Daoy (cell line): ENCODE measurements around the gene CA4. TPM values are rescaled to one million over a fixed set of nuclear protein-coding genes. Genes with fewer than 3 reads are reported as not detected.

Source experiments
- DNase-seq: peaks from one replicate; pipeline ENCODE4 v3.0.0-alpha.2; 2015; ENCODE audit warnings: low read depth
- total RNA-seq: library from RNA; depleted of rRNA; stranded (reverse); fragments of >200 nt; shearing (Covaris generic); gene quantifications from 2 replicates; pipeline ENCODE4 v1.2.3, GENCODE V29; 2014

The CA4 gene
- total RNA-seq, 1 experiment from 2014 or later = not detected

DNA sequence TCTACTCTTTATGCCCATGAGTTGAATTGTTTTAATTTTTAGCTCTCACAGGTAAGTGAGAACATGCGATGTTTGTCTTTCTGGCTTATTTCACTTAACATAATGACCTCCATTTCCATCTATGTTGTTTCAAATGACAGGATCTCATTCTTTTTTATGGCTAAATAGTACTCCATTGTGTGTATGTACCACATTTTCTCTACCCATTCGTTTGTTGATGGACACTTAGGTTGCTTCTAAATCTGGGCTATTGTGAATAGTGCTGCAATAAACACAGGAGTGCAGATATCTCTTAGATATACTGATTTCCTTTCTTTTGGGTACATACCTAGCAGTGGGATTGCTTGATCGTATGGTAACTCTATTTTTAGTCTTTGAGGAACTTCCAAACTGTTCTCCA is 19.3 kb upstream of the CA4 start:
- no peak for DNase-seq

DNA sequence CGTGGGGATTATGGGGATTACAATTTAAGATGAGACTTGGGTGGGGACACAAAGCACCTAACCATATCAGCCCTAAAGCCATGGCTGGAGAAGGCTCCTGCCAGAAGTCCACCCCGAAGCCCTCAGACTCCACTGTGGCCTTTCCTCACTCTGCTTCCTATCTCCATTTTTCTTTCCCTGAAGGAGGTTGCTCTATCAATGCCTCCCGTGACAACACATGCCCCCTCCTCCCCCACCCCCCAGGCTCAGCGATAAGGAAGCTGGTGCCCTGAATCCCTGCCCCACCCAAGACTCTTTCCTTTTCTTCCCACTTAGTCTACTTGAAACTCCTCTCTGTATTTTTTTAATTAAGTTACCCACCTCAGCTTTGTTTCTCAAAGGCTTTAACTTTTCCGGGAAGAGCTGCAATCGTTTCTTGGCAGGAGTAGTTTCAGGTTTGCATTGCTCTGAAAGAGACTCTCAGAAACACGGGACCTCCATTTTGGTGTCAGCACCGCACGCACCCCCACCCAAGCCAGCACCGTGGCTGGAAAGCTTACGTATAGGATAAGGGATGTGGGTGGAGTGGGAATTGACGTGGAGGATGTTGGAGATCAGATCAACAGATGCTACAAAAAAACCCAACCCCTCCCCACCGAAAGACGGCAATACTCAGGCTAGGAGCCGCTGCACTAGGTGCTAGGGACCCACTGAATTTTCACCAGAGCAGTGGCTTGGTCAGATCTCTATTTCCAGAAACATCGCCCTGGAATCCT is 15.2 kb upstream of the CA4 start:
- no peak for DNase-seq

DNA sequence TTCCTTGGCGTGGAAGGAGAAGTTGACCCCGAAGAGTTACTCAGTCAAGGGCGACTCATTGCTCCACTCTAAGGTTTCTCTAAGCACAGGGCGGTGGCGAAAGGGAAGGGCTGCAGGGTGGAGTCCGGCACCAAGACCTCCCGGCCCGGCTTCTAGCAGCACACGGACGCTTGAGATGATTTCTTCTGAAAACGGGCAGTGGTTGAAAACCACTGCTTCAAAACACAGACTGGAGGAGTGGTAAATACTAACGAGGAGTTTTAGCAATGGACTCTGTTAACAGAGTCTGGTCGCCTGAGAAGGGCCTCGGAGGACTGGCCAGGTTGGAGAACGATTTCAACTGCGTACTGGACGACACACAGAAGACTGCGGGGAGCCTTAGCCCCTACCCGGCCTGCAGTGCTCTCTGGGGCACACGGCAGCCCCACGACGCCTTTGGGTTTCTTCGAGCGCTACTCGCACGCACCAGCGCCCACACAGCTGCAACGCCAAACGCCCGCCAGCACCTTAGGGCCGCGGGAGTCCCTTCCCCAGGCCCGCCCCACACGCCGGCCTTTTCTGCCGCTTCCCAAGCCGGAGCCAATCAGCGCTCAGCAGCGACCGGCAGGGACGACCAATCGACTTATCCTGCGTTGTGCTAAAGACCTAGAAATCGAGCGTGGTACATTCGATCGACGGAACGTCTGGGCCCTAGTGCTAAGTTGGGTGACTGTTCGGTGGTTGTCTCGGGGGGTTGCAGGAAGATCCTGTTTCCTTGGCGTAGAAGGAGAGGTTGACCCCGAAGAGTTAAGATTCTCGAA is 14.4 kb upstream of the CA4 start:
- peak; percentile 91 for DNase-seq

DNA sequence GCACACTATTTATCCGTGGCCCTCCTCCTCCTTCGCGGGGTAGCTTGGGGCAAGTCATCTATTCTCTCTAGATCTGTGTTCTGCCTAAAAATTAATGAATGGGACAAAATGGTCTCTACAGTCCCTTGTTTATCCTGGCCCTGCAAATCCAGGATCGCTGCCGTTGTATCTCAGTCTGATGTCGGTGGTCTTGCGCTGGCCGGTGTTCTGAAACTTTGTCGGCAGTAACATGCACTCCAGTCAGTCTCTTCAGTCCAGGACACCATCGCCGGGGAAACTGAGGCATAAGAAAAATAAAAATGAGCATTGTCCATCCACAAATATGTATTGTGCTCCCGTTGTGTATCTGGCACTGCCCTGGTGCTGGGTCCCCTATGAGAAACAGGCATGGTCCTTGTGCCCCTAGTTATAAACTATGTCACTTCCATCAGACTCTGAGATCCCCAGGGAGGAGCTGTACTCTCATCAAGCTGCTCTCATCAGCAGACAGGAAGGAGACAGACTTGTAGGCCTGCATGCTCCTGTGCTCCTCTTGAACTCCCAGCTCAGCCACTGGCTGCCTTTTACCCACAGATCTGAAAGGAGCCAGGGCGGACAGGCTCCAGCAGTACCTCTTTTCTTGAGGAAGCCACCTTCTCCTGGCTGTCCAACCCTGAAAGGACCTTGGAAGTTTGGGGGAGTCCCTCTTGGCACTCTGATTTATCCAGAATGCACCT is 13.7 kb upstream of the CA4 start:
- DNase-seq = no peak

DNA sequence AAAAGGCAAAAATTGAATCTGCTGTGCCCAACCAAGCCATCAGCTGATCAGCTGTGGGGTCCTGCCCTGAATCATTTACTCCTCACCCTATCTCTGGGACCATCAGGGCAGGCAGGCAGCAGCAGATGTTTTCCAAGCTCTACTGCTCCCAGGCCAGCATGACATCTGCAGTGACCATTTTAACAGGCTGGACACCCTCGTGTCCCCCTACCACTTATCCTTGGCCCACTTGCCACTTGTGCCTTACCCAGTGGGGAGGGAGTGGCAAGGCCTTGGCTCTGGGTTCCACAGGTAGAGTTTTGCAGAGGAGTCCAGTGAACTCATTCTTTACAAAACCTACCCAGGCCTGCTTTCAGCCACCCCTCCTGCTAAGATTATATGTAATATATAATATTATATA is 12.0 kb upstream of the CA4 start:
- DNase-seq = no peak

DNA sequence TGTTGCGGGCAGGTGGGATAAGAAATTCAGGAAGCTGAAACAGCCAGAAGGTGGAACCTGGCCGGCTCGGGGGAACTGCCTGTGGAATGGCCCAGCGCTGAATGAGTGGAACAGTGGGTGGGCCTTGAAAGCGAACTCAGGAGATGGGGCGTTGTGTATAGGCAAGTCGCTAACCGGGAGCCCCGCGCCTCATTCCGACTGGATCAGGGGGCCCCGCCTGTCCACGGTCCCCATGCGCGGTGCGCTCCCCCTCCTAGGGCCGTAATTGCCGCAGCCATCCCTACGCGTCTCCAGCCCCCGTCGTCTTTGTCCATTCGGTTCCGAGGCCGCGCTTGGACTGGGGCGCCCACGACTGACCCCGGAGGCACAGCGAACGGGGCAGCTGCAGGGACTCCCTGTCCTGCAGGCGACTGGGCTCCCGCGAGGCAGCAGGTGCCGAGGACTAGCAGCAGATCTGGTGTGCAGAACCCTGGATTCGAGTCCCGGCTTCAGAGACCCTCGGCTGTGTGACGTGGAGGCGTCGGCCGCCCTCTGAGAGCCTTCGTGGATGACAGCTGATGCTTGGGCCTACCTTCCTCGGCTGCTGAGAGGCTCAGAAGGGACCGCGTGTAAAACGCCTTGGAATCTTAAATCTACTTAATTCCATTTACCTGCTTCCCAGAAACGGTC is 10.9 kb upstream of the CA4 start:
- DNase-seq = no peak

DNA sequence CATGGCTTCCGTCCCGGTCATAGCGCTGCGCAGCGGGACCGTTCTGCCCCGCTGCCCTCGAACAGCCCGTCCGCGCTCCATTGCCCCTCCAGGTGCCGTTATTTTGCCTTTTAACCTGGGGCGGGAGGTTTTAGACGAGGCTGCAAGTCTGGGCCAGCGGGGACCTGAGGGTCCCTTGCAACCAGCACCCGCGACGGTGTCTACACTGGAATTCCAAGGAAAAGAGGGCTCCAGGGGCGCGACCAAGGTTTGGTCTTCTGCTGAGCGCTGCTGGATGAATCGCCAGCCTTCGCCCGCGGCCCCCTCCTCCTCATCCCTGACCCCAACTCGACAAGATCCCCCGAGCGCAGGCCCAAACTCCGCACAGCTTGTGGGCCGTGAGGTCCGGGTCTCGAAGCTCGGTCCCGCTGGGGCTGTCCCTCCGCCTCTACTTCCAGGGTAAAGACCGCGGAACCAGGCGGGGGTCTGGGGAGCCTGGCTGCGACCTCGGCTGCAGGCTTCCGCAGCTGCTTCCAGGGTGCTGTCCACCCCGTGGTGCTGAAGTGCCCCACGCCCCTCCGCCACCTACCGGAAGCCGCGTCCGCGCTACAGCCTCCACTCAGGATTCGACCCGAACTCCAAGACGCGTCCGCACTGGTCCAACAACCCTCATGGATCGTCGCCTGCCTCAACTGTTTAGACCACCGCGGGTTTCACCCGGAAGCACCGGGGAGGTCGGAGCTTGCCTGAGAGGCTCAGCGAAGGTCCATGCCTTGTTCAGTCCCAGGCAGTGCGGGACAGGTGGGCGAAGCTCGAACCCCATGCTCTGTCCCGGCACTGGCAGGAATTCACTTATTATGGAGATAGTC is 10.1 kb upstream of the CA4 start:
- peak; percentile 61 for DNase-seq

DNA sequence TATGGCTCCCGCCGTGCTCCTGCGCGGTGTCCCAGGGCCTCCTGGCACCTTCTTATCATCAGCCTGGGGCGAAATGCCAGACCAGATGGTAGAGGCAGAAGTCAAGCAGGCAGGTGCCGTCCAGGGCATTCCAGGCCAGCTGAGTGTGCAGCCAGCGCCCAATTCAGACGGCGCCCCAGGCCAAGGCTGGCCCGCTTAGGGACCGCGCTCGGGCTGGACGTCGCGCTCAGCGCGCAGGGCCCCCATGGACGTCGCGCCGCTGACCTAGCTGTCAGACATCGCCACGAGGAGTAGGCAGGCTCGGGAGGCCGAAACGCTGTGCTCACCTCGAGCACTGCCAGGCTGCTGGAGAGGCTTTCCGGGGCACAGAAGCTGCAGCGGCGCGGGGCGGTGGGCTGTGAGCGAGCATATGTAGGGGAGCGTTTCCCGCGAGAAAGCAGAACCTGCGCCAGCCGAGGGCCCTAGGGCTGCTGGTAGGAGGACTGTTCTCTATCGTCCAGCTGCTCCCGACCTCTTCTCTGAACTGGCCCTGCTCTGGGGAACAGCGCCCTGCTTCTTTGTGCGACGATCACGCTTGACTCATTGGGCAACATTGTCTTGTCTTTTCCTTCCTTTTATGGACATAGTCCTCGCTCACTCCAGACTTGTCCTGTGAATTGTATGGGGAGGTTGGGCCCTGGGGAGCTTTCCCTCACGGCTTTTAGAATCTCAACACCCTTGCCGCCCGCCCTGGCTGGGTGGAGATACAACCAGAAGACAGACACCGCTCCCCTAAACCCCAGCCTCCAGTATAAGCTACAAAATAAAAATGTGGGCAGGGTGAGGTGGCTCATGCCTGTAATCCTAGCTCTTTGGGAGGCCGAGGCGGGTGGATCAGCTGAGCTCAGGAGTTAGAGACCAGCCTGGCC is 8.4 kb upstream of the CA4 start:
- no peak for DNase-seq

DNA sequence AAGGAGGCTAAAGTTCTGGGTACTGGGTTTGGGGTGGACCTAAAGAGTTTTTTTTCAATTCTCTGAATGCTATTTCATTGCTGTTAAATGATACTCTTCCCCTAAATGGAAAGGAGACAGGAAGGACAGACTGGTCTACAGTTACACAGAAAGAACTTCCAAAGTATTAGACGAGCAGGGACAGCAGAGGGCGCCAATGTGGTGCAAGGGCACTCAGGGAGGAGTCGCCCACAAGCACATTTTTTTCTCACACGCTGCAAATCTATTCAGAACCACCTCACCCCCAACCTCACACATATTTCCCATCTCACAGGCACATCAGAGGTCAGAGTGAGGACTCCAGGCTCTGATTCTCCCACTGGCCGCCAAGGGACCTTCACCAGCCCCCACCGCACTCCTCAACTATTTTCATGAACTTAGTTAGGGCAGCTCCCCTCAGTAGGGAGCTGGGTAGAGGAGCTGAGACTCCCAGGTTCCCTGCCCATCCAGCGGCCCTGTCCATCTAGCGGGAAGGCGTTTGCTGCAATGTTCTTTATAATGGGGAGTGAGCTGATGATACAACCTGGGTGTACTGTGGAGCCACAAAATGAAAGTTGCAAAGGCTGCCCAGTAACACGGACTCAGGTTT is 6.8 kb upstream of the CA4 start:
- peak; percentile 86 for DNase-seq

DNA sequence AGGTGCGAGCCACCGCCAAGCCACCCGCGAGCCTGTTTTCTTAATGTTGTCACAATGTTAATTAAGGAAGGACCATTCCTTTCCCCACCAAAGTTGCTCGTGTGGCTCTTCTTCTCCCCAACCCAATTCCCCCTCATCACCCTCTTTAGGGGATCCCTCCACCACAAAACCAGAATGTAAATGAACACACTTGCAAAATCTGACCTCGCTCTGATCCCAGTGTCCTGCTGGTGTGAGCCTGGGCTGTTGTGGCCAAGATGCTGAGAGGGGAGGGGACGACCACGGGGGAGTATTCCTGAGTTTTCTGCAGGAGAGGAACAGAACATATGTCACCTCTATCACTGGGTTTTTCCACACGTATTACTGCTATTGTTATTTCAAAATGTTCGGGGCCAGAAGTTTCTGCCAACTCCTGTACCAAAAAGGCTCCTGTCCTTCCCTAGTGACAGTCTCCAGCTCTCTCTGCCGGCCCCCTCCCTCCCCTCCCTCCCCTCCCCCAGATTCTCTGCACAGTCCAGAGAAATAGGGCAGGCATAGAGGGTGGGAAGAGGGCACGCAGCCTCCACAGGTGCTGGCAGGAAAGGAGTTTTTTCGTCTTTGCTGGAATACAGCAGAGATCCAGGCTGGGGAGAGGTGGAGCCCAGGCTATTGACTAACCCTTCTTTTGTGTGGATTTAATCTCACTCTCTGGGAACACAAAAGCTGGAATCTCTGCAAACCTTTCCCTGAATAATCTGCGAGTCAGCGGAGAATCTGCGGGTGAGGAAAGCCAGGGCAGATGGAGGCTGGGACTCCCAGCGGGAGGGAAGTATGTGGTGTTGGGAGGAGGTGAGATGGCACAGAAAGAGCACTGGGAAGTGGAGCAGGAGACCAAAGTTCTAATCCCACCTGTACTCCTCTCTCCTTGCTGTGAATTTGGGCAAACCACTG is 4.5 kb upstream of the CA4 start:
- no peak for DNase-seq

DNA sequence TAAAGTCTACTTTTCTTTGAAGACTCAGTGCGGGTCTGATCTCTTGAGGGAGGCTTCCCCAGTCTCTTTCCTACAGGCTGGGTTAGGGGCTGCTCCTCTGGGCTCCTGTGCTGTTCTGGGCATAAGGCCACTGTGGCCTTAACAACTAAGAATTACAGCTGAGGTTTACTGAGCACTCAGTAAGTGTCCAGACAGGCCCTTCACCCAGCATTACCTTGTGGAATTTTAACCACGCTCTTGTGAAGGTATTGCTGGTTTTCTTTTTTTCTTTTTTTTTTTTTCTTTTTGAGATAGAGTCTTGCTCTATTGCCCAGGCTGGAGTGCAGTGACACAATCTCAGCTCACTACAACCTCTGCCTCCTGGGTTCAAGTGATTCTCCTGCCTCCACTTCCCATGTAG is 3.6 kb upstream of the CA4 start:
- DNase-seq = no peak

DNA sequence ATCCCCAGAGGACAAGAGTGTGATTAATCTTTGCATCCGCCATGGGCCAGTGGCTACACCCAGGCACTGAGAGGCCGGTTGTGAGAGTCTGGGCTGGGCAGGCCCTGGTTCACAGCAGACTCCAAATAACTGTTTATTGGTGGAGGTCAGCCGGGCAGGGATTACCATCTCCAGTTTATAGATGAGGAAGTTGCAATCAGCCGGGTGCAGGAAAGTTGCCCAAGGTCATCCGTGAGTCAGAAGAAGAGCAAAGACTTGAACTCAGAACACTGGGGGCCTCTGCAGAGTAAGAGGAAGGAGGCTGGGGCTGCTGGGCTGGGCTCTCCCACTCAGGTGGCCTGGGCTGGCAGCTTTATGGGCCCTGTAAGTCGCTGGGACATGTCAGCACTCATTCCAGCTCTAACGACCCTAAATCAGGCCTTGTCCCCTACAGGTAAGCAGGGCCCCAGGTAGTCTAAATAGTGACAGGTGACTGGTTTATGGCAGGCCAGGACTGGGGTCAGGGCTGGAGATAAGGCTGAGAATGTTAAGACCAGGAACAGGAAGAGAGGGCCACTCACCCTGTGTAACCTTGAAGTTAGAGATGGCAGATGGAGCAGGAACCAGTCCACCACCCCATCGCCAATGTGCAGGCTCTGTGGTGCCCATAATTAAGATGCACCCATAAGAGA is 2.1 kb upstream of the CA4 start:
- DNase-seq = no peak

DNA sequence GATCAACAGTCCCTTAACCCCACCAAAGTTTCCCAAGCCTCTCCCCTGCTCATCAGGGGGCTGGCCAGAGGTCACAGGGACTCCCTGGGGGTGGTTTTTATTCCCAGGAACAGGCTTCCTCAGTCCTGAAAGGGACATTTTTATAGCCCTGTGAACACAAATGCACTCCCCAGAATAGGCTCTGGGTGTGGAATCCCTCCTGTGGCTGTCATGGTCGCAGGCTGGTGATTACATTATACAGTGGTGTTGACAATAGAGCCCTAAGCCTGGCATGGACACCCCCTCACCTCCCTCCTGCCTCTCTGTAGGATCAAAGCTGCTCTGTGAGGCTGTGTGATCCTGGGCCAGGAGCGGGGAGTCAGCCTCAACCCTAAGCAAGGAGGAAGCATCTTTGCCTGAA is 1.4 kb upstream of the CA4 start:
- DNase-seq = no peak

DNA sequence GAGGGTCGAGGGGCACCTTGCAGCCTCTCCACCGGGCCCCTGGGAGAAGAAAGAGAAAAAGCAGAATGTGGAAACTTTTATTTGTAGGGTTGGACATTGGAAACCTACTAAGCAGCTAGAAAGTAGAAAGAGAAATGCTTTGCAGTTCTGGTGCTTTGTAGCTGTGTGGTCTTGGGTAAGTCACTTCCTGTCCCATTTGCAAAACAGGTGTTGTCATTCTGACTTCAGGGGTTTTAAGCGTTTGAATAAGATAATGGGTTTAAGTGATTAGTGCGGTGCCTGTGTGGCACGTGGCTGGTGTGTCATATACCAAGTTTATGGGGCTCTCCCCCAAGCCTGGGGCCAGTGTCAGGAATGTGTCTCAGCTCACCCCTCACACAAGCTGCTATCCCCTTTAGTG is 1.6 kb downstream of the CA4 start:
- DNase-seq = no peak

DNA sequence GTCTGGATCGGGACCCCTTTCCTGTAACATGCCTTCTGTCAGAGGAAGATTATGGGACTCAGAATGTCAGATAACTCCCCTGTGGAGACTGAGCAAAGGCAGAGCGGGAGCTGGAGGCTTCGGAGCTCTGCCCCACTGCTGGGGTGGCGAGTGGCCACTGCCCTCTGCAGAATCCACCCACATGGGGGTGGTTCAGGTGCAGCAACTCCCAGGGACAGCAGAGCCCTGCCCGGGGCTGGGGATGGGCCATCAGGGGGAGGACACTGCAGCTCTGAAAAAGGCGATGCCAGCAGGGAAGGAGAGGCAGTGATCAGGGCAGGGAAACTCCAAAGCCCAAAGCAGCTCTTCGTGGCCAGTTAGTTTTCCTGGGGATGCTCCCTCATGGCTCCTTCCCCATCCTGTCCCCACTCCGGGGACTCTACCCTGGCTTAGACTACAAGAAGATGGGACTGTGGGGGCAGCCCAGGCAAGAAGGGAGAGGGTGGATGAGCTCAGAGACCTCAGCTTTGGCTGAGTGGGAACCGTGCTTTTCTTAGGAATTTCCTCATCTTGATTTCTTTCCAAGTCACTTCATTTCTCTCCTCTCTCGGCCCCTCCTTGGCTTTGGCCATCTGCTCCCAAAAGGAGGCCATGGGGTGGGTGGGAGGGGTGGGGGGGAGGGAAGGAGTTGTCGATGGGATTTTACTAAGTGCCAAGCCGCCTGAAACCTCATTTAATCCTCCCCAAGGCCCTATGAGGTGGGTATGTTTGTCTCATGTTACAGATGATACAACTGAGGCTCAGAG is 4.0 kb downstream of the CA4 start:
- no peak for DNase-seq

DNA sequence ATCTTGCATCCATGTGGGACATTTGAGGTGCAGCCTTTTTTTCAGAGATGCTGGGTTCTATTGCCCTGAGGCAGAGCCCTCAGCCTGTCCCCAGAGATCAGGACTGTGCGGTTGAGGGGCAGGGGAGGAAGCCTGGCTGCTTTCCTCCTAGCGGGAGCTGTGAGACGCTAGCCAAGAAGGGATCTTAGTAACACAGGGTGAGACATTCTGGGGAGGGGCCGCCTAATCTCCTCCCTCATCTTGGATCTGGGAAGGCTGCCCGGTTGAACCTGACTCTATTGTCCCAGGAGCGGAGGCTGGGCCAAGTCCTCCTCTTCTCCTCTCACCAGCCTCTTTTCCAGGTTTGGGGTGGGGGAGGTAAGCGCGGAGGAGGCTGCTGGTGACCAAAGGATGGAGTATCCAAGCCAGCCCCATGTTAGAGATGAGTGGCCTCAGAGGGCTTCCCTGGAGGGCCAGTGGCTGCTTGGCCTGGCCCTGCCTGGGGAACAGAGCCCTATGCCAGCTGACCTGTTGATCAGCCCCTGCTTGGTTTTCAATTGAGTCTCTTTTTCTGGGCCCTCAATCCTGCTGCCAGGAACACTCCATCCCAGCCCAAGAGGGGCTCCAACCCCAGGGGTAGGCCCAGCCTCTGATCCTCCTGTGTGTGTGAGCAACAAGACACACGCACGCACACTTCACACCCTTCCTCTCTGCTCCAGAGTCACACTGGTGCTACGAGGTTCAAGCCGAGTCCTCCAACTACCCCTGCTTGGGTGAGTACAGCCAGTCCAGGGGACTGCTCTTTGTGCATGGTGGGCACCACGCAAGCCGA is 5.0 kb downstream of the CA4 start:
- peak; percentile 51 for DNase-seq
